Stimulated activated CD8-positive, alpha-beta memory T cell treated with anti-CD3 and anti-CD28 coated beads, Interleukin-15, amount 100 ng/mL, for 4 hours (primary cell): ENCODE results near the gene S100A10.

ENCODE experiments used
- DNase-seq, 2 donors: peaks; one replicate each; pipeline ENCODE4 v3.0.0-alpha.2; 2020; ENCODE audit warnings: low read depth in 2 of 2

The S100A10 gene

DNA sequence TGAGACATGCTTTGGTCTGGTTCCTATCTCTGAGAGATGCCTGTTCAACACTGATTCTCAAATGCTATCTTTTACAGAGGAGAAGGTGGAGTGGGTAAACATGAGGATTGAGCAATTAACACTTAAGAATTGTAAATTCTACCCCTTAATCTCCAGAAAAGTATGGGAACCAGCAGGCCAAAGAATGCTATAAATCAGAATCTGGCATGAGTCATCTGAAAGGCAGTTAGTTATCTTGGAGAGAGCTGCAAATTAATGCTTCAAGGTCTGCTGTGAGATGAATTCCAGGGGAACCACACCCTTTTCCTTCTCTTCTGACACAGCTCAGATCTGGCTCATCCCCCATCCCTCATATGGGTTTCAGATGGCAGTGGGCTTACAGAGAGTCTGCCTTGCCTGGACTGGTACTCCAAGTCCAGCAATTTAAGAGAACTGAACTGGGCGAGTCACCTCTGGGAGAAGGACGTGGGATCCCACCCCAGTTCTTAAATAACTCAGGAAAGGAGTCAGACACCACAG lies 5.2 kb downstream of the S100A10 start:
- no peak for DNase-seq

DNA sequence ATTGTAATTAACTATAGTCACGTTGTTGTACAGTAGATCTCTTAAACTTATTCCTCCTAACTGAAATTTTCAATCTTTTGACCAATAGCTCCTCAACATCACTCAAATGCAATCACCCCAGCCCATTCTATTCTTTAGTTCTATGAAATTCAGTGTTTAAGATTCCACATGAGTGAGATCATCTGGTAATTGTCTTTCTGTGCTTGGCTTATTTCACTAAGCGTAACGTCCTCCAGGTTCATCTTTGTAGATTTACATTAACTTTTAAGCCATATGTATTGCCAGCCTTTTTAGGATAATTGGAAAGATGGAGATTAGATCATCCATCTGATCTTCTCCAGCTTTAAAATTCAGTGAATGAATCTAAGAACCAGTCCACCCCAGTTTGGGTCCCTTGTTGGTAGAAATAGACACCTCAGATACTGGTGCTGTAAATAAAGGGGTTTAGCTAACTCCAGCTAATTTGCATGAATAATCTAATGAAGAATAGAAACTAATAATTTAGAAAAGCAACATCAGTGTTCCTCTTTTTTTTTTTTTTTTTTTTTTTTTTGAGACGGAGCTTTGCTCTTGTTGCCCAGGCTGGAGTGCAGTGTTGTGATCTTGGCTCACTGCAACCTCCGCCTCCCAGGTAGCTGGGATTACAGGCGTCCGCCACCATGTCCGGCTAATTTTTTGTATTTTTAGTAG lies 7.0 kb downstream of the S100A10 start:
- DNase-seq = no peak

DNA sequence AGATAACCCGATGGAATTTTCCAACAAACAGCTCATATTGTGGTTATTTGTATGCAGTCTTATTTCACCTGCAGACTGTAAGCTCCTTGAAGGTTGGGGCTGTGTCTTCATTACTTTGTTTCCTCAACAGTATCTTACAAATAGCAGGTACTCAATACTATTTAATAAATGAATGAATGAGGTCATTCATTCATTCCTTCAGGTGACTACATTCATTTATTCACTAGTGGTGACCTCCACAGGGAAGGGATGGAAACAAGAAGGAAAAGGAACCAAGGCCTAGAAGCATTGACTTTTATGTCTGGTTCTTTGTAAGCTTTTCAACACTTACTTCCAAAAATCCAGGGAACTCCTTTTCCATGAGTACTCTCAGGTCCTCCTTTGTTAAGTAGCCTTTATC lies 7.9 kb downstream of the S100A10 start:
- no peak for DNase-seq

DNA sequence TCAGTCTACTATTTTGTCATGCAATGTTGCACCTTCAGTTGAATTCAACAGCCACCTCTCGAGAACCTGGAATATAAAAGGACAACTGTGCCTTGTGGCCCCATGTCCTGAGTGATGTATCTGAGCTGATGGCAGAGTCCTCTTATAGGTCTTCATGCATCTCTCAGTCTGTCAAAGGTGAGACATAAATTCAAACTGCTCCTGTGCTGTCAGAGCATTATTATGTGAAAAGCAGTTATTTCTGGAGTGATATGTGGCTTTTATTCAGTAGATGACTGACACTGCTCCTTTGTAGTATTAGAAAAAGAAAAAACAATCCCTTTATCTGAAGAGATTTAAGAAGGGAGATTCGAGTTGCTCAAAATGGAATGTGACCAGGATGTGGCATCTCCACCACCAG lies 8.4 kb downstream of the S100A10 start:
- no peak for DNase-seq

DNA sequence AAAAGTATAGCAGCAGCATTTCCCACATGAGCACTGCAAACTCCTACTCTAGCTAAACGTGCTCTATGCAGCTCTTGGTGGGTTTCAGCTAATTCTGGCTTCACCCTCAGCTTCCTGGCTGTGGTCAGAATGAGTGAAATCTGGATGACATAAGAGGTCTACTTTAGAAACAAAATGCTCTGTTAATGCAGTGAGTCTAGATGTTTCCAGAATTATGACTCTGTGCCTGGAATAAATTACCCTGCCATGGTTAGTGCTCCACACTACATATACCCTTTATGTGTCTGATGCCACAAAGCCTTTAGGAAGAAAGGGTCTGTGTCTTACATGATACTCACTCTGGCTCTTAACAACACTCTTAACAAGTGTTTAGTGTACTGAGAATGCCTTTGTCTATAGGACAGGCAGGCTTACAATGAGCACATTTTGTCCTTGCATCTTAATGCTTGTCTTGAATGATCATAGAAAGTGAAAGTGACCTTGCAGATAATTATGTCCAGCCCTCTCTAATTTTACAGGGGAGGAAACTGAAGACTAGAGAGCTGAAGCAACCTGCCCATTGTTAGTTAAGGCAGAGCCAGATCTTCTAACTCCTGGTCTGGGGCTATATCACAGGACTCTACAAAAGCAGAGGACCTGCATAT lies 9.2 kb downstream of the S100A10 start:
- DNase-seq = no peak

DNA sequence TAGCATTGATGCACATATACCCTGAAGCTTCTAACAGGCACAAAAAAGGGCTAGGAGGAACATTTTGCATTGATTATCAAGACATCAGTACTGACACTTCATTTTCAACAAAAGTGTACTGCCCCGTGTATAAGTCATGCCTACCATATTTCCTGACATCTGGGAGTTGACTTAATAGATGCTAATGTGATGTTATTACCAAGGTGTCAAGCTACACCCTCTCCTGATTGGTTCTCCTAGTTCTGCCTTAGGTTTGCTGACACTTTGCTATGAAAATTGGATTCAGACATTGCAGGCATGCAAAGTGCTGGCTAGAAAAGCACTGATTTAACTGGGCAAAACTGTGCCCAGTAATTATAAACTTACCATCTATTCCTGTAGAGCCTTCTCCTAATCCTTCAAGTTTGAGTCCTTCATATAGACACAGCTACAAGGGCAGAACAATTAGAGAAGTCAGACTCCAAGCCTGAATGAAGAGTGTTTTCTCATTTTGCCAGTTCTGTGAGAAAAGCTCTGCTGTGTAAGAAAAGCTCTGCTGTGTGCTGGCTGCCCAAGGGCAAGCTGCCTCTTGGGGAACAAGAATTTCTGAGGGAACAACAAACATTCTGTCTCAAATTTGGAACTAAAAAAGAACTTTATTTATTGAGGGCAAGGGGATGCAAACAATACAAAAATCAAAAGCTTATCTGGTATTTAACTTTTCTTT lies 11.2 kb downstream of the S100A10 start:
- no peak for DNase-seq

DNA sequence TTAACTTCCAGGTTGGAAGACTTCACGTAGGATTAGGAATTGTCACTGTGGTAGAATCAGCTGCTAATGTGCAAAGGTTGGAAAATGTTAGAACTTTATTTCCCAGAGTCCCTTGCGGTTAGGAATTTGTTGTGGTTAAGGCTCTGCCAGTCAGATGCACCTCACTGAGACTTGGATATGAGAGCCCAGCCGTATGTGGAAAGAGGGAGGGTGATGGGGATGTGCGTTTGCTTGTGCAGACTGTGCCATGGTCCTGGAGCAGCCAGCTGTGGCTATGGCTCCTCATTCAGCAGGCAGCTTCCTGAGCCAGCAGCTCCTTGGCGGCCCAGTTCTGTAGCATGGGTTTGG lies 12.5 kb downstream of the S100A10 start:
- no peak for DNase-seq

DNA sequence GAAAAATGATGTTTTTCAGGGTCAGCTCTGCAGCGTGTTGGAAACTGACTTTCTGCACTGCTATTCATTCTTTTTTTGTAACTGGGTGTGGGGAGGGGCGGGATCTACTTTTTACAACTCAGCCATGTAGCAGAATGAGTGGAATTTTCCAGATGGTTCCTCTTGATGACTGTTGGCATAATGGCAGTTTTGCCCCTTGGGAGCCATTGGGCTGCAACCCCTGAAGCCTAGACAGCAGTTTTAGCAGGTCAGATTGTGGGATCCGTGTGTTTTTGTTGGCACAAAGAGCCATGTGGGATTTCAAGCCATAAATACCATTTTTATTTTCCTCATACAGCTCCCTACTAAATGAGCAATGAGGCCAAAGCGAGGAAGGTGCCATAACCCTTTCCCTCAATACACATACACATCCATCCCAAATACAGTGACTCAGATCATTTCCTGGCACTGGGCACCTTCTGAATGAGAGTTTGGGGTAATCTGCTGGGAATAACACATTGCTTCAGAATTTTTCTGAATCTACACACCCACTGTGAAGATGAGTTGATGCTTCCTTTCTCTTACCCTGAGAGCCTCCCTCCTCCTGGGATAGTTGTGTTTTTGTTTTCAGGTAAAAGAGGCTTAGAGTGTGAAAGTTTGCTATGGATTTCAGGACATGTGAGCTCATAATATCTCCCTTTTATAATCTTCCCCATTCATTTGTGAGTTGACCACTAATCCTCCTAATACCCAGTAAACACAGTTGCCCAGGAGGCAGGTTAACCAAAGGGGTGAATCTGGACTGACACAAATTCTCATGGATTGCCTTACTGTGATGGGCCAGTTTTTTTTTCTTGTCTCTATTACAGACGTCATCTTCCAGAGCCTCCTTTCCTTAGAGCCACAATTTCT lies 13.1 kb downstream of the S100A10 start:
- no peak for DNase-seq

DNA sequence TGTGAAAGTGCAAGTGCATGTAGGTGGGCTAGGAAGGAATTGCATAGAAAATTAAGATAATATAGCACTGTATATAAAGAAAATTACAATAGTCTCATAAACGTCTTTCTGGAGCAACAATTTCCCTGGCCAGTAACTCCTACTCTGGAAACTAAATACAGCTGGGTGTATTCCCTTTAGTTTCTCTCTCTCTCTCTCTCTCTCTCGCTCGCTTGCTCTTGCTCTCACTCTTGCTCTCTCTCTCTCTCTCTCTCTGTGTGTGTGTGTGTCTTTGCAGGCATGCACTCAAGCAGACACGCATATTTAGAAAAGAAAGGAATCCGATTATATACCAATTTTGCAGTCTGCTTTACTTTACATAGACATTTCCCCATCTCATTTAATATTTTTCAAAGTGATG lies 14.7 kb downstream of the S100A10 start:
- DNase-seq = no peak

DNA sequence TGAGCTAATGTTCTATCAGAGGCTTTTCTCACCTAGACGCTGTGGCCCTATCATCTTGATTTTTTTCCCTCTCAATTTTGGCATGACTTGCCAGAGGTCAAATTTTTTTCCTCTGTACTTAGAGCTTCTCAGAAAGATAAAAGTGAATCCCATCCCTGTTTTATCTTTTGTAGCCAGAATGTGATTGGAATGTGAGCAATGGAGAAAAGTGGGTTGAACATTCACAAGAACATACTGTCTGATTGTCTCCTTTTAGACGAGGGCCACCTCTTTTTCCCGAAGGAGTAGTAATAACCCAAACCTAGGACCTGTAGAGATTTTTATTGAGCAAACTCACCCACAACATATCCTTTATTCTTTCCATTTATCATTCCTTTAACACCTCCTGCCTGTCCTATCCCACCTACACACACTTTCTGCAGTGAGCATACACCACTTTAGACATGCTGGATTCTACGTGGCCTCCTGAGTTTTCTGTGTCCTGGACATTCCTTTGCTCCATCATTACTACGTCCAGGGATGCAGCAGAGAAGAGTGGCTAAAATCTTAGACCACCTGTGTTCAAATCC lies 15.9 kb downstream of the S100A10 start:
- no peak for DNase-seq

DNA sequence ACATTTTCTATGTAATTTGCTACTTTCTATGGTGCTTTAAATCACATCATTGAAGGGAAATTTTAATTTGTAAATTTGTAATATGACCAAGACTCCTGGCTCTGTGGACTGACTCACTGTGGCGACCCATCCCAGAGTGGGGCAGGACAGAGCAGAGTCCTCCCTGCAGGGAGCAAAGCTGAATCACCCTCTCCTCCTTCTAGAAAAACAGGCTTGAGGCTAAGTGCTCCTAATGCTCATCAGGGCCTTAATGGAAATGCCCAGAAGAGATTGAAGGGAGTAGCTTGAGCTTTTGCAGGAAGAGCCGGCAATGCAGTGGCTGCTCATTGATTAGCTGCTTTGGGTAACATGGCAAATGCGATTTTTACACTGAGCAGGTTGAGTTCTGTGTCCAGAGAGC lies 16.8 kb downstream of the S100A10 start:
- no peak for DNase-seq

DNA sequence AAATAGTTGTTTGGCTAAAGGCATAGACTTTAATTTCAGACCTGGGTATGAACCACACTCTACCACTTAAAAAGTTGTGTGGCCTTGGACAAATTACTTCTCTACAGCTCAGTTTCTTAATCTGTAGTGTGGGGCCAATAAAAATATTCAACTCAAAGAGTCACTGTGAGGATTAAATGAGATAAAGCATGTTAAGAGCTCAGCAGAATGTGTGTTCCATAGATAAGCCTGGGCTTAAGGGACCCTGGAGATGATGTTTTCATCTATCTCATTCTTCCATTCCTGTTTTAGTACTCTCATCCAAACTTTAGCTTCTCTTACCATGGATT lies 17.7 kb downstream of the S100A10 start:
- DNase-seq = no peak

DNA sequence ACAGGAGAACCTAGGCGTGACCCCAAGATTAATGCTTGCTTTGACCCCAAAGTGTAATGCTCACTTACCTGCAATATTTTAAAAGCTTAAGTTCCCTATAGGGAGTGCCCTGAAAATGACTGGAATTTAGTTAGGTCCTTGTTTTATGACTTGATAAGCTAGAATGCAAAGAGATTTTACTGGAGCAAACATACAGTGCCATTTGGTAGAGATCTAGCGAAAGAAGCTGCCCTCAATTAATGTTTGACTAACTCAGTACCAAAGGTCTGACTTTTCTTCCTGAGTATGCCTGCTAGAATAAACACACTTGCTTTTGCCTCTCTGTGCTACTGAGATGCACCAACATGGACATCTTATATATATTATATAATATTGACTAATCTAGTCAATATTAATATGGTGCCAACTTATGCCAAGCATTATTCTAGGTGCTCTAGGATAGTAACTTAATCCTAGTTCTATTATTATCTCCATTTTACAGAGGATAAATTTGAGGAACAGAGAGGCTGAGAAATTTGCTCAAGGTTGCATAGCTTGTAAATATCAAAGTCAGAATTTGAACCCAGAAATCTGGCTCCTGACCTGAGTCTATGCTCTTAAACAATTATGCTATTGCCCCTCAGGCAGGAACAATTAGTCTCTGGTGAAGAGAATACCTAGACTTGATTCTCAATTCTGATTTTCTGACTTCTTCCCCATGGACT lies 18.2 kb downstream of the S100A10 start:
- DNase-seq = no peak

DNA sequence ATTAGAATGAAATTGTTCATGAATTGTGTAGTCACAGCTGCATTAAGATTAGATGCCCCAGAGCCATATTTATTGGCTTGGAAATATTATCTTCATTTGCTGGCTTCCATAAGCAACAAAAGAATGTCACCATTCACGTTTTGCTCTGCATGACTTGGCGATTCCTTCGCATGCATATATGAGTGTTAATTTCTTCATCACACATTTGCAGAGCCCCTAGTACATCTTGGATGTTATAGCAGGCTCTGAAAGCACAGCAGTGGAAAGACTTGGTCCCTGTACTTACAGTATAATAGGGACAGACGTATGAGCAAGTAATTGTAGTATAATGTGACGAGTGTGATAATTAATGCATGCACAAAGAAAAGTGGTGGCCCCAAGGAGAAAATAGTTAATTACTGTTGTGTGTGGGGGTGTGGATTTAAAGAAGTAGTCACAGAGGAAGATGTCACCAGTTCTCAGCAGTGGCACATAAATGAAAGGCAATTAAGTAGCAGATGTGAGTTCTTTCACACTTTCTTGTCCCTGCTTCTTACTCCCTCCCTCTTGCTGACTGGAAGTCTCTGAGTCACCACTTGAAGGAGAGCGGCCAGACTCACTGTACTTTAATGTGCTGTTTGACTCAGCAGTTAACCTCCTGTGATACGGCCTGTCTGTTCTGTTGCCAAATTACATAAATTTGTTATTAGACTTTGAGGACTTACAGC lies 21.0 kb downstream of the S100A10 start:
- no peak for DNase-seq

DNA sequence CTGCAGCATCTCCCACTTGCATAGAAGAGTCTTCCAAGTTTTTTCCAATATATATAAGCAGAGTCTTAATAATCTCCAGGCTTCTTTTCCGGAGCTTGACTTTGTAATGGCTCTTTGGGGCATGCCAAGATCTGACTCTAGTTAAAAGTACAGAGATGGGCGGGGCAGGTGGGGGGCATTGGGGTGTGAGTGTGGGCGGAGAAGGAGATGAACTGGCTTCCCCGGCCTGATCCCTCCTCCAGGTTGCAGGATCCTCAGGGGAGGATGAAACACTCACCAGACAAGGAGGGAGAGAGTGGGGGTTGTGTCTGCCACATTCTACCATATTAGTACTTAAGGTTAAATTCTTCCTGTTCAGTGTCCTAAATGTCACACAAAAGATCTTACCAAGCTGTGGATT lies 23.0 kb downstream of the S100A10 start:
- no peak for DNase-seq

DNA sequence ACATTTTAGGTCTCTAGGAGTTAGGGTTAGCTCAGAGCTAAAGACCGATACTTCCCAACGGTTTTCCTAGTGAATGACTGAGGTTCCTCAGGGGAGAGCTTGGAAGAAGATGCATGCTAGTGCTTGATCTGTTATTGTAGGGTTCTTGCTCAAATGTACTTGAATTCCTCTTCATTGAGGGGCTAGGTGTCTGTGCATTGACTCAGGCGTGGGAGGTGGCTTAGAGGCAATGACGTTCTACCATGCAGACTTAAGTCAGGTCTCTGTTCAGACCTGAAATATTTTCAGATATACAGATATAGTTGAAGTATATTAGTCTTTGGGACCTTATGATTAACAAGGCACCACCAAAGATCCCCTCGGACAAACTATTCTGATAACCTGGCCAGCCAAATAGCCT lies 23.5 kb downstream of the S100A10 start:
- no peak for DNase-seq

DNA sequence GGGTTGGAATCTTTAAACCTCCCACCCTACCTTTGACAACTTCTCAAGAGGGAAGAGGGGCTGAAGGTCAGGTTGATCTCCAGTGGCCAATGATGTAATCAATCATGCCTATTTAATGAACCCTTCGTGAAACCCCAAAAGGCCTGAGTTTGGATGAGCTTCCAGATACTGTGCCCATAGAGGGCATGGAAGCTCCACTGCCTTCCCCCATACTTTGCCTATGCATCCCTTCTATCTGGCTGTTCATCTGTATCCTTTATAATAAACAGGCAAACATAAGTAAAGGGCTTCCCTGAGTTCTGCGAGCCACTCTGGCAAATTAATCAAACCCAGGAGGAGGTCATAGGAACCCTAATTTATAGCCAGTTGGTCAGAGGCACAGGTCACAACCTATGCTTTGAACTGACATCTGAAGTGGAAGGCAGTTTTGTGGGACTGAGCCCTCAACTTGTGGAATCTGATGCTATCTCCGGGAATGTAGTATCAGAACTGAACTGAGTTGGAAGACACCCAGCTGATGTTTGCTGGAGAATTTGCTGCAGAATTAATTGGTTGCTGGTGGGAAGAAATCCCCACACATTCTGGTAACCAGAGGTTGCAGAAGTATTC lies 24.8 kb downstream of the S100A10 start:
- no peak for DNase-seq

DNA sequence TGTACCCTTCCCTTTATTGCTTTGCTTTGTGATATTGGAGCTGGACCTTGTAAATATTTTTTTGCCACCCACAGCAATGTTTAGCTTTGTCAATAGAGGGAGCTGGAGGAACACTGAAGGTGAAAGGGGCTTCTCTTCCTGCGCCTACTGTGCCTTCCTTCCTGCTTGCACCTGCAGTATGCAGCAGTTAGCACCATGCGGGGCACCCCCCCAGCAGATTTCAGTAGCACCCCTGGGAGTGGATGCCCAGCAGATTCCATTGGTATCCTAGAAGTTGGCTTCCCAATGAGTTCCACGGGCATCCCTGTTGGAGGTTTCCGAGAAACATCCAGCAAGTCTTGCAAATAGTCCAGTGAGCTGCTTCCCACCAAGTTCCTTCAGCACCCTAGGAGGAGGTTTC lies 25.6 kb downstream of the S100A10 start:
- peak in 1 of 2 donors; percentile 13 for DNase-seq

DNA sequence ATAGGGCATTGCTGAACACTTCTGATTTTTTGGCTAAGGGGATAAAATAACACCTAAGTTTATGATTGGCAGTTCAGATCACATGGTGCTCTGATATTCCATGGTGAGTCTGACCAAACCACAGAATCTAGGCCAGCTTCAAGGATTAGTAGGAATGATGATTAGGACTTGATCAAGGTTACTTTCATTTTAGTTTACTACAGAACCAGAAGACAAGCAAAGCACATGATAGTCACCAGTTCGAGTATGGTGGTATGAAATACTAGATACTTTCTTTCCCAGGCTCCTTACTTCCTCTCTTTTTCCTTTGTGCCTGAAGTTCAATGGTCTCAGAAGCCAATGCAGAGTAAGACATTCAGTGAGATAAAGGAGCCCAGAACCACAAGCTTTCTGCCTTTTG lies 26.6 kb downstream of the S100A10 start:
- DNase-seq = no peak

DNA sequence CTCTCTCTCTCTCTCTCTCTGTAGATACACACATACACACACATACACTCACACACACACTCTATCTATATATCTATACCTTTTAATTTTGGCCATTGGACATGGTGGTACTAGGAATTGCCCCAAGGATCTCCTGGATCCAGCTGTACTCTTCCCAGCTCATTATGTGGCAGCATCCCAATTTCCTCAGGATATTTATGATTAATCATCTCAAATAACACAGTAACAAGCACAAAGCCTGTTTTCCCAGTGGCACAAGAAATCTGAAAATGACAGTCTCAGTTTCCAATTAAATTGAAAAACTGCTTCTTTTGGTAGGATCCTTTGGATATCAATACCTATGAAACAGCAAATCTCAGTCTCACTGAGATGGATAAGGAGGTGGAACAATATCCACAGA lies 27.6 kb downstream of the S100A10 start:
- no peak for DNase-seq
